Parathyroid adenoma (tissue), 2 donors: ENCODE measurements around the gene CHST11.

Experiments used
- H2AFZ ChIP-seq: fragments of 300-600 bp; sonication (generic); one replicate; pipeline ENCODE4 v1.7.0; 2017; ENCODE audit warnings: antibody characterized with exemption, mild to moderate bottlenecking
- H3K27ac ChIP-seq: fragments of 300-600 bp; sonication (generic); one replicate; pipeline ENCODE4 v1.7.0; 2017
- H3K27me3 ChIP-seq: fragments of 300-600 bp; sonication (generic); one replicate; pipeline ENCODE4 v1.7.0; 2017; ENCODE audit warnings: low read length; ENCODE audit not compliant: control insufficient read depth, insufficient read depth
- H3K36me3 ChIP-seq: fragments of 300-600 bp; sonication (generic); one replicate; pipeline ENCODE4 v1.7.0; 2017; ENCODE audit warnings: low read length; ENCODE audit not compliant: control insufficient read depth, insufficient read depth
- H3K4me1 ChIP-seq: fragments of 300-600 bp; sonication (generic); one replicate; pipeline ENCODE4 v1.7.0; 2017; ENCODE audit warnings: control low read depth
- H3K4me2 ChIP-seq: fragments of 300-600 bp; sonication (generic); one replicate; pipeline ENCODE4 v1.7.0; 2017; ENCODE audit warnings: low read length
- H3K4me3 ChIP-seq: fragments of 300-600 bp; sonication (generic); one replicate; pipeline ENCODE4 v1.7.0; 2017; ENCODE audit warnings: low read depth, low read length
- H3K79me2 ChIP-seq: fragments of 300-600 bp; sonication (generic); one replicate; pipeline ENCODE4 v1.7.0; 2017; ENCODE audit warnings: control low read depth
- H3K9ac ChIP-seq: fragments of 300-600 bp; sonication (generic); one replicate; pipeline ENCODE4 v1.7.0; 2017; ENCODE audit warnings: mild to moderate bottlenecking
- H3K9me3 ChIP-seq: fragments of 300-600 bp; sonication (generic); one replicate; pipeline ENCODE4 v1.7.0; 2017; ENCODE audit warnings: low read length; ENCODE audit not compliant: control insufficient read depth
- TF ChIP-seq, protein P1 (sequence below): fragments of 300-600 bp; sonication (generic); IDR thresholded peaks from one replicate; pipeline ENCODE4 v1.7.0; 2017; ENCODE audit warnings: antibody characterized with exemption, mild to moderate bottlenecking
- donor health status: primary hyperparathyroidism.

Gene CHST11

DNA sequence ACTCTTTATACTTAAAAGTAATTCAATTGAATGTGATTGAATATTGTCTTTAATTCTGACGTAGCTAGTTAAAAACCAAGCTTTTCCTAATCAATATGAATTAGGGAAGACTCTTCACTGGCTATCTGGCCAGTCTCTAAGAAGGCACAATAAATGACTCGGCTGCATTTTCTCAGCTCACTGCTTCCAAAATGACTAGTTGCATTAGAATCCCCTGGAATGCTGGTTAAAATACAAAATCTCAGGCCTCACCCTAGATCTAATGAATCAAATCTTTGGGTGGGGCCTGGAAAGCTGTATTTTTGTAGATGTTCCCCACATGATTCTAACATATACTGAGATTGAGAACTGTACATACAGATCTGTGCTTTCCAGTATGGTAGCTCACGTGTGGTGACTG lies 242.1 kb downstream of the CHST11 start:
- Histone ChIP-seq H3K4me2 (no peak overlapping the region), H3K9me3 (no peaks in the 10 kb centered on the region), H3K79me2 (no peaks in the 10 kb centered on the region), H3K4me3 (no peak overlapping the region), H2AFZ (no peak overlapping the region), H3K4me1 (no peaks in the 10 kb centered on the region), H3K27ac (no peak overlapping the region), H3K9ac (no peak overlapping the region), H3K36me3 (no peaks in the 10 kb centered on the region), H3K27me3 (no peaks in the 10 kb centered on the region)
- TF ChIP-seq, protein P1, sequence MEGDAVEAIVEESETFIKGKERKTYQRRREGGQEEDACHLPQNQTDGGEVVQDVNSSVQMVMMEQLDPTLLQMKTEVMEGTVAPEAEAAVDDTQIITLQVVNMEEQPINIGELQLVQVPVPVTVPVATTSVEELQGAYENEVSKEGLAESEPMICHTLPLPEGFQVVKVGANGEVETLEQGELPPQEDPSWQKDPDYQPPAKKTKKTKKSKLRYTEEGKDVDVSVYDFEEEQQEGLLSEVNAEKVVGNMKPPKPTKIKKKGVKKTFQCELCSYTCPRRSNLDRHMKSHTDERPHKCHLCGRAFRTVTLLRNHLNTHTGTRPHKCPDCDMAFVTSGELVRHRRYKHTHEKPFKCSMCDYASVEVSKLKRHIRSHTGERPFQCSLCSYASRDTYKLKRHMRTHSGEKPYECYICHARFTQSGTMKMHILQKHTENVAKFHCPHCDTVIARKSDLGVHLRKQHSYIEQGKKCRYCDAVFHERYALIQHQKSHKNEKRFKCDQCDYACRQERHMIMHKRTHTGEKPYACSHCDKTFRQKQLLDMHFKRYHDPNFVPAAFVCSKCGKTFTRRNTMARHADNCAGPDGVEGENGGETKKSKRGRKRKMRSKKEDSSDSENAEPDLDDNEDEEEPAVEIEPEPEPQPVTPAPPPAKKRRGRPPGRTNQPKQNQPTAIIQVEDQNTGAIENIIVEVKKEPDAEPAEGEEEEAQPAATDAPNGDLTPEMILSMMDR = no peak

DNA sequence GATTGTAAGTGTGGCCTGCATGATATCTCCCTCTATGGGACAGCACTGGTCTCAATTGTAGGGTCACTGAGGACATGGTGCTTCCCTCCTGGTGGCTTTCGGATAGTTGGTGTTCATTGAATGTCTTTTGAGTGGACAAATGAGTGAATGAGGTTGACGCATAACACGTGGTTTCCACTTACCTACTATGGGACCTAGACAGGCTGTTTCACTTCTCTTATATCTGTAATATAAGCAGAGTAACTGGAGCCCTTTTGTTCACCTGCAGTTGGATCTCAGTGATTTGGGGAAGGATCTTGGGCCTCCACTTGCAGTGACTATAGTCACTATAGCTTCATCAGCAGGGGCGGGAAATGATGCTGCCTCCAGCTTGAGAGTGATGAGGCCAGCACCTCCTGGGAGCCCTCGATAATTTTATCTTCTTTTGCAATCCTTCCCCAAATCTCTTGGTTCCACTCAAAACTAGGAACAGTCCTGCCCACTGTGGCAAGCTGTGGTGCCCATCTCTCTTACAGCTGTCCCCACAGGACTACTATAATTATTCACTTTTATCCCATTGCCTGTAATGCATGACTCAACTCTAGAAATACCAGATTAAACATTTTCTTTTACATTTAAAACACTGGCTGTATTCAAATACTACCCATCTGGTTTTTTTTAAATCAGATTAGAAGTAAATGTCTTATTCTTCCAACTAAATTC lies 242.9 kb downstream of the CHST11 start:
- Histone ChIP-seq H3K9ac (no peak overlapping the region), H2AFZ (no peak overlapping the region), H3K4me2 (no peak overlapping the region), H3K79me2 (no peaks in the 10 kb centered on the region), H3K27ac (no peak overlapping the region), H3K27me3 (no peaks in the 10 kb centered on the region), H3K9me3 (no peaks in the 10 kb centered on the region), H3K4me3 (no peak overlapping the region), H3K36me3 (no peaks in the 10 kb centered on the region), H3K4me1 (no peaks in the 10 kb centered on the region)
- TF ChIP-seq, protein P1 = no peak

DNA sequence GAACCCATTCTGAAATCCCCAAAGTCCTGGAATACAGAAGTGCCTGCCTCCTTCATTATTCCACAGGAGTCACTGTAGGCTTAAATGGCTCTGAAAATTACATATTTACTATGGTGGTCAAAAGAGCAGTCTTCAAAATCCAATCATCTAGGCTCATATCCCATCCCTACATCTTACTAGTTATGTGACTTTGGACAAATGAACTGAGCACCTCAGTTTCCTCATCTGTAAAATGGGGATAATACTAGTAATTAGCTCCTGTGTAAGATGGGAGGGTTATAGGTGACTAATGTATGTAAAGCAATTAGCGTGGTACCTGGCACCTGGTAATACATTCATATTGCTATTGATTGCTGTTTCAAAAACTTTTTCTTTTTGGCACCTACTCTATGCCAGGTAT lies 243.6 kb downstream of the CHST11 start:
- Histone ChIP-seq H3K4me3 (no peak overlapping the region), H3K27ac (no peak overlapping the region), H3K4me1 (no peaks in the 10 kb centered on the region), H3K79me2 (no peaks in the 10 kb centered on the region), H3K36me3 (no peaks in the 10 kb centered on the region), H3K27me3 (no peaks in the 10 kb centered on the region), H3K9me3 (no peaks in the 10 kb centered on the region), H3K9ac (no peak overlapping the region), H3K4me2 (no peak overlapping the region), H2AFZ (no peak overlapping the region)
- TF ChIP-seq, protein P1 = no peak

DNA sequence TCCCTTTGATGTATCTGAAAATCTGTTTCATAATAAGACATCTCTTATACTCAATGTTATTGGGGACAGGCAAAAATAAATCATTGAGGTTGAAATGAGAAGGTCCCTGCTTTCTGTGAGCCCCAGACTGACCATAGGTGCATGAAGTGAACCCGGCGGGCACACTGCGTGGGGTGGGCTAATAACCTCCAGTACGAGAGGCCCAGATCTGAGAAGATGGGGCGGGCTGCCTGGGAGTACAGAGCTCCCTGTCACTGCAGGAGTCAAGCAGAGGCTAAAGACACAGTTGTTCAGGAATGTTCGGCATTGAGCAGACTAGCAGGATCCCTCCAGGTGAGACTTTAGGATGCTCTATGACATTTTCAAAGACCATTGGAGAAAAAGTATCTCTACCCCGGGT lies 244.6 kb downstream of the CHST11 start:
- Histone ChIP-seq H3K9ac (no peak overlapping the region), H3K4me3 (no peak overlapping the region), H3K79me2 (no peaks in the 10 kb centered on the region), H2AFZ (no peak overlapping the region), H3K27ac (no peak overlapping the region), H3K4me1 (no peaks in the 10 kb centered on the region), H3K9me3 (no peaks in the 10 kb centered on the region), H3K27me3 (no peaks in the 10 kb centered on the region), H3K4me2 (no peak overlapping the region), H3K36me3 (no peaks in the 10 kb centered on the region)
- TF ChIP-seq, protein P1 = no peak

DNA sequence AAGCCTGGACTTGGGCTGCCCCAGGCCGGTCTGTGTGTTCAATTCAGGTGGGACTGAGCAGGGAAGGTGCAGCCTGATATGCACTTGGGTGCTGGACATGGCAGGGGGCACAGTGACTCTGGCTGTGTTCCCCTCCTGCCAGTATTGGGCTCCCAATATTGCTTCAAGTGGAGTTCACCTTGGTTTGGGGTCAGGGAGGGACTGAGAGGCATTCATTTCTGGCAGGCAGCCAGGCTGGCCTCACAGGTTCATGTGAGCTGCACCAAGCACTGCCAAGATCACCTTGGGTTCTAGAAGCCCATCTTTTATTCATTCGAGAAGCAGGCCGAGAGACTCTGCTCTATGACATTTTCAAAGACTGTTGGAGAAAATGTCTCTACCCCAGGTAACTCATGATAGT lies 245.0 kb downstream of the CHST11 start:
- H3K4me2 ChIP-seq = no peak overlapping the region
- no peak overlapping the region for H3K9ac ChIP-seq
- no peaks in the 10 kb centered on the region for H3K36me3 ChIP-seq
- no peak overlapping the region for H3K4me3 ChIP-seq
- H2AFZ ChIP-seq = no peak overlapping the region
- H3K79me2 ChIP-seq = no peaks in the 10 kb centered on the region
- no peaks in the 10 kb centered on the region for H3K27me3 ChIP-seq
- no peak overlapping the region for H3K27ac ChIP-seq
- TF ChIP-seq, protein P1 = no peak
- H3K4me1 ChIP-seq = no peaks in the 10 kb centered on the region
- no peaks in the 10 kb centered on the region for H3K9me3 ChIP-seq
